ENCODE results near the gene SLC7A10.

- TF ChIP-seq POLR2A (IDR thresholded peaks at IDR 0.05) = no peak
- no peak for TF ChIP-seq CTCF (IDR thresholded peaks at IDR 0.05)
Measured at GRCh38 chr19:33268162-33268991, 42.7 kb upstream of the SLC7A10 start.
